ENCODE measurements around the gene SSR1.
A peak's percentile ranks its signal among the peaks of the same experiment; 100 is the strongest.

The SSR1 gene

GRCh38 chr6:7236306-7237209 lies 76.4 kb downstream of the SSR1 start:
- DNase-seq: no peak

GRCh38 chr6:7235712-7236305 lies 77.2 kb downstream of the SSR1 start:
- peak; percentile 42 to 78 for DNase-seq

GRCh38 chr6:7234547-7234946 lies 78.5 kb downstream of the SSR1 start:
- DNase-seq: no peak

GRCh38 chr6:7232351-7232750 lies 80.6 kb downstream of the SSR1 start:
- no peak for DNase-seq

- DNase-seq: no peak
Measured at GRCh38 chr6:7230956-7231713, 81.9 kb downstream of the SSR1 start.

- no peak for DNase-seq
Measured at GRCh38 chr6:7230327-7230691, 82.7 kb downstream of the SSR1 start.

DNA sequence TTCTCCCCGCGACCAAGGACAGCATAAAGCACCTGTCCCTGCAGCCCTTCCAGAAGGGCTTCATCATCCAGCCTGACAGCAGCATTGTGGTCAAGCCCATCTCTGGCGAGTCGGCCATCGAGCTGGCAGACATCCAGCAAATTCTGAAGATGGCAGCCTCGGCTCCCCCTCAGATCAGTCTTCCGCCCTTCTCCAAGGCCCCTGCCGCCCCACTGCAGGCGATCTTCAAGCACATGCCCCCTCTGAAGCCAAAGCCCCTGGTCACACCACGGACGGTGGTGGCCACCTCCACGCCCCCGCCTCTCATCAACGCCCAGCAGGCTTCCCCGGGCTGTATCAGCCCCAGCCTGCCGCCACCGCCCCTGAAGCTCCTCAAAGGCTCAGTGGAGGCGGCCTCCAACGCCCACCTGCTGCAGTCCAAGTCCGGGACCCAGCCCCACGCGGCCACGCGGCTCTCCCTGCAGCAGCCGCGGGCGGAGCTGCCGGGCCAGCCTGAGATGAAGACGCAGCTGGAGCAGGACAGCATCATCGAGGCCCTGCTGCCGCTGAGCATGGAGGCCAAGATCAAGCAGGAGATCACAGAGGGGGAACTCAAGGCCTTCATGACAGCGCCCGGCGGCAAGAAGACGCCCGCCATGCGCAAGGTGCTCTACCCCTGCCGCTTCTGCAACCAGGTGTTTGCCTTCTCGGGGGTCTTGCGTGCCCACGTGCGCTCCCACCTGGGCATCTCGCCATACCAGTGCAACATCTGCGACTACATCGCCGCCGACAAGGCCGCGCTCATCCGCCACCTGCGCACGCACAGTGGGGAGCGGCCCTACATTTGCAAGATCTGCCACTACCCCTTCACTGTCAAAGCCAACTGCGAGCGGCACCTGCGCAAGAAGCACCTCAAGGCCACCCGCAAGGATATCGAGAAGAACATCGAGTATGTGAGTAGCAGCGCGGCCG lies 83.3 kb downstream of the SSR1 start:
- no peak for DNase-seq

DNA sequence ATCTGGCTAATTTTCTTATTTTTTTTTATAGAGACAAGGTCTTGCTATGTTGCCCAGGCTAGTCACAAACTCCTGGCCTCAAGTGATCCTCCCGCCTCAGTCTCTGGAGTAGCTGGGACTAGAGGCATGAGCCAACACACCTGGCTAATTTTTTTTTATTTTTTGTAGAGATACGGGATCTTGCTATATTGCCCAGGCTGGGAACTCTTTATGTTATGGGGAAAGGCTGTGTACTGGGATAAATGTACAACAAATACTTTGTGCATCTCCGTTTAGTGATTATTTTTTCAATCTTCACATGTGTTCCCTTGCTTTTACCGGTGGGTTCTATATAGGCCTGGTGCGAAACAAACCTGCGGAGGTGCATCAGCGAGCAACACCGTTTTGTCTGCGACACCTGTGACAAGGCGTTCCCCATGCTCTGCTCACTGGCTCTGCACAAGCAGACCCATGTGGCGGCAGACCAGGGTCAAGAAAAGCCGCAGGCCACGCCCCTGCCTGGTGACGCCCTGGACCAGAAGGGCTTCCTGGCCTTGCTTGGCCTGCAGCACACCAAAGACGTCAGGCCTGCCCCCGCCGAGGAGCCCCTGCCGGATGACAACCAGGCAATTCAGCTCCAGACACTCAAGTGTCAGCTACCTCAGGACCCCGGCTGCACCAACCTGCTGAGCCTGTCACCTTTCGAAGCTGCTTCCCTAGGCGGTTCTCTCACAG lies 84.2 kb downstream of the SSR1 start:
- DNase-seq: no peak

GRCh38 chr6:7224731-7225130 lies 88.3 kb downstream of the SSR1 start:
- DNase-seq: no peak

DNA sequence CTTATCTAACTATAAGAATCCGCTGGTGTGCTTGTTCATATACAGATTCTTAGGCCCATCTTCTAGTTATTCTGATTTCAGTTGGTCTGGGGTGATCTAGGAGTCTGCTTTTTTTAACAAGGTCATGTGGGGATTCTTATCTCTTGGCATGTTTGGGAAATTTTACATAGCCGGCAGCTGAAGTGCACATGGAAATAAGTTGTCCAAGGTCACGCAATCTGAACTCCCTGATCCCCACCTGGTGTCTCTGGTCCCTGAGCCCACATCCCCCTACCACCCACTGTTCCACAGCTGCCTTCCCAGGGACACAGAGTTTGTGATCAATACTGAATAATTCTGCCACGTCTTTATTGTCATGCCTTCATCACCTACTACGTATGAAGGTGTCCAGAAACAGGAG lies 90.8 kb downstream of the SSR1 start:
- no peak for DNase-seq

GRCh38 chr6:7219310-7219709 lies 93.7 kb downstream of the SSR1 start:
- DNase-seq: no peak

DNA sequence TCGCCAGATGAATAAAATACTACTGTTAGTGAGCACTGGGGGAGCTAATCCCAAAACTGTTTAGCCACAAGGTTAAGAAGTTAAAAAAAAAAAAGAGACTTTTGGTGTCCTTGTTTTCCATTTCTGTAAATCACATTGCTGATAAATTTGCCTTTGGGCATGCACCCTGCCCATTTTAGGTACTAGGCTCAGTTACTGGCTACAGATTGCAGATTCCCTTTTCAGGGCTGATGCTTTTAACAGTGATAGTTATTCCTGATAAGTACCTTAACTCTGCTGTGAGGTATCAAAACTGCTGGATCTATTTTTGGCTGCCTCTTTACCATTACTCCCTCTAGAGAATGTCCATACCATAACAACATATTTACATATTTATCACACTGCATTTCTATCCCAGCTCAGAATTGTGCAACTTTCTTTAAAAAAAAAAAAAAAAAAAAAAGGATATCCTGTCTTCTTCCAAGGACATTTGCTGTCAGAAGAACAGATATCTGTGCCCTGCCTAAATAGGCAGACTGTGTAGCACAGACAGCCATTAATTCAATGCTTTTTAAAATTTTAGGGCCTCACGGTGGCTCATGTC lies 94.5 kb downstream of the SSR1 start:
- DNase-seq: no peak
